Measurements from ENCODE around the gene CNR1.

Gene CNR1

DNA sequence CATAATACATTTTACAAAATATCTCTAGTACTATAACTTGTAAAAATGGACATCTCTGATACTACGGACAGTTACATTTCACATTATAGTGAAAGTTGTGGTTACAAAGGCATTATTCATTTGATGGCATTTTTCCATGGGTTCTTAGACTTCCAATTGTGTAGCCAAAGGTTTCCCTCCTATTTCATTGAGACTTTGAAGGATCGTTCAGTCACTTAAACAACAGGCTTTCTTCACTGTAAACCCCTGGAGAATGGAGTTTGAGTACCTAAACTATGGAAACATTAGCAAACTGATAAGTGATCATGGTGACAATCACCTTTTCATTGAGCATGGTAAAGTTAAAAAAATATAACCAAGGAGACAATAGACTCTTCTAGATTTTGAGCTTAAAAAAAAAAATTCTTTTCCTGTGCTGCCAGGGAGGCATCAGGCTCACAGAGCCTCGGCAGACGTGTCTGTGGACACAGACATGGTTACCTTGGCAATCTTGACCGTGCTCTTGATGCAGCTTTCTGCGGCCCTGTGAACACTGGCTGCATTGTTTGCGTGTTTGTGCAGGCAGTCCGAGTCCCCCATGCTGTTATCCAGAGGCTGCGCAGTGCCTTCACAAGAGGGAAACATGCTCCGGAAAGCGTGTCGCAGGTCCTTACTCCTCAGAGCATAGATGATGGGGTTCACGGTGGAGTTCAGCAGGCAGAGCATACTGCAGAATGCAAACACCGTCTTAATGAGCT, 22.6 kb downstream of the CNR1 start:
- DNase-seq, result no peak

DNA sequence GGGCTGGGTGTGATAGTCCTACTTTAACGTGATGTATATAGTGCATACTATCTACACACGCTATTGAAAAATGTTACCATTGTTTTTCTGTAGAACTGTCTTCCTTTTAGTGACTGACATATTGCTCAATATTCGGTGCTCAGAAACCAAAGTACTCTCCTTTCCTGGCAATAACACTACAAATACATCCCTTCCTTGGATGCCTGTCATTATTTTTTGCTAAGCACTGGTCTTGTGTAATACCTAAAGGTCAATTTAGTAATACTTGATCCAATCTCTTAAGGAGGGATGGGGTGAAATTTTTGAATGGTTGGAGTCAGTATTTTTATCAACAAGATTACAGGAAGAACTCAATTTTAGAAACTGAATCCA, 23.9 kb downstream of the CNR1 start:
- DNase-seq, result no peak

DNA sequence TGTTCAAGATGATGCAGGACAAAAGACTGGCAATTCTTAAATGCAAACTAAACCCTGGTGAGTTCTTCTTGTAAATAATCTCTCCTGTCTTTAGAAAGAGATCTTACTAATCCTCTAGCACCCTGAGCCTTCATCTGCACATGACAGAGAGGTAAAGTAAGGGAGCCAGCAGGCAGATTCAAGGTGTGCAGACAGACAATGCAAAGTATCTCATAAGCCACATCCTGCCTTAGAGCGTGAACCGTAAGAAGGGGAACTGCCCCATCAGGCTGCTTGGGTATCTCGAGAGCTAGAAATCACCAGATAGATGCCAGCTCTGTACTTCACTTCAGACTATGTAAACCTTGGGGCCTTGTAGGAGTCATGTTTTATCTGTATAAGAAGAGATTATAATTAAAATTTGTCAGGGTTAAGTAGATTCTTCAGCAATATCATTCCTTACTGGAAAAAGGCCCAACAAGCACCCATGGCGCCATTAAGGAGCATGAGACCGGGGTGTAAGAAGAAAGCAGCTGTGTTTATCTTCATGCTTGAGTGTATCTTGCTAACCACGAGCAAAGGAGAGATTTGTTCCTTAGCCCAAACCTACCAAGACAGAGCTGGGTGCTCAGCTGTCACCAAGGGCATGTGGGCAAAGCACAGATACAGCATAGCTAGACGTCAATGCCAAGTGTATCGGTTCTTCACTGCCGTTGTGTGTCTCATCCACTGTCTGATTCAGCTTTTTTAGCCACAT, 24.4 kb downstream of the CNR1 start:
- no peak for DNase-seq

DNA sequence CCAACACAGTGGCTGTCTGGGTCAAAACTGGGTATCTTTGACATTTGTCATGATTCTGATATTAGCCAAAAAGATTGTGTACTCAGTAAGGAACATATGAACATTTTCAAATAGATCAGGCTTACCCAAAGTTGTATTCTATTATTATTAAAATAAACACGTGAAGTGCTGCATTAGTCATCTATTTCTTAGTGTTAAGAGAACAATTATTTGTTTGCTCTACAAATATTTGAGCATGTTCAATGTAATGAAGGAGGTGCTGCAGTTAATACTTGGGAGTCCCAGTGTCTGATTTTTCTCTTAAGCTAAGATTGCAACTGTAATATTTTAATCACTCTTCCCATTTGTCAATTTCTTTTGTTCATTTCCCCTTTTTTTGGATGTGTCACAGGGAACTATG, 28.2 kb downstream of the CNR1 start:
- DNase-seq, result no peak

DNA sequence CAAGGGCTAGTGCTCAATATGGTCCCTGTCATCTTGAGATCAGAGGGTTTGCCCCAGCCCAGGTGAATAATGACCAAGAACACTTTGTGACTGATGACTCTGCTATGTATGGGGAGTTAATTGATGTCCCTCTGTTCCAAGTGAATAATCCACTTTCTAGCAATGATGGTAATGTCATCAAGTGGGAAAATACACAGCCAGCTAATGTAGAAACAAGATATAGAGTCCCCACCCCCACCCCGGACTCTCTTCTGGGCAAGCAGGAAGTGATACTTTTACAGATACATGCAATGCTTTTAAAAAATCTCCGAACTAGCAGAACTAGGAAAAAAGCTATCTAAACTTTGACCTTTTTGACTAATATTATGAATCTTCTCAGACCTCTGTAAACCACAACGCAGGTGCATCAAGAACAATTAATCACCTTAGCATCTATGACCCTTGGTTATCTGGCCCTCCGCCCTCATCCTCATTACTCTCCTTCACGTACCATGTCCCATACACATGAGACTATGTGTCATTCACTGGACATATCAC, 30.5 kb downstream of the CNR1 start:
- DNase-seq, result no peak

DNA sequence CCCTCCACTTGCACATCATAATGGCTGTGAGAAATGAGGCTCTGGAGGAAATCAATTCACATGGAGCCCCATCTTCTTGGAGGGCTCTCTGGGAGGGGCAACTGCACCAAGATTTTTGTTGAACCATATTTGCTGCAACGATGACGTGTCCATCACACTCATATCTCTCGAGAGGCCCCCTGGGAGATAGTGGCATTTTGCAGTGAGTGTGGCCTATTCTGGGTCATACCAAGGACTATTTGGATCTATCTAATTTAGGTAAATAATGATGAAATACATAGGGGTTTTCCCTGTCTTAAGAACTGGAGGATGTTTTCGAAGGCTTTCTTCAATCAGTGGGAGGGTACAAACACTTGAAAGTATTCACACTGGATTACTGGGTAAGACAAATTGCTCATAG, 31.6 kb downstream of the CNR1 start:
- no peak for DNase-seq

DNA sequence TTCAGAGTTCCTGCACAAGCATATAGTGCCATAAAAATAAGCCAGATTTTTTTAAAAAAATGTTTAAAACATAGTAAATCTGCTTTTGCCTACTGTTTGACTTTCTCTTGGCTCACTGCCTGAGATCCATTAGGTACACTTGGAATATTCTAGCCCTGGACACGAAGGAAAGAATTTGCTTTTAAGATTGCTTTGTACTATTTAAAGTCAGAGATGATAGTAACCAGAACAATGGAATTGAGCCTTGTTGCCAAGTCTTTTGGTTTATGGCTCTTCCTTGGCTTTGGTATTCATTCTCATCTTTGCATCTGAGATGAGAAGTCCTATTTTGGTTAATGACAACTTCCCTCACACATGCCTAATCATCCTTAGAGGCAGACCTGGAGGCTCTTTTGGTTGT, 32.4 kb downstream of the CNR1 start:
- DNase-seq, result no peak

DNA sequence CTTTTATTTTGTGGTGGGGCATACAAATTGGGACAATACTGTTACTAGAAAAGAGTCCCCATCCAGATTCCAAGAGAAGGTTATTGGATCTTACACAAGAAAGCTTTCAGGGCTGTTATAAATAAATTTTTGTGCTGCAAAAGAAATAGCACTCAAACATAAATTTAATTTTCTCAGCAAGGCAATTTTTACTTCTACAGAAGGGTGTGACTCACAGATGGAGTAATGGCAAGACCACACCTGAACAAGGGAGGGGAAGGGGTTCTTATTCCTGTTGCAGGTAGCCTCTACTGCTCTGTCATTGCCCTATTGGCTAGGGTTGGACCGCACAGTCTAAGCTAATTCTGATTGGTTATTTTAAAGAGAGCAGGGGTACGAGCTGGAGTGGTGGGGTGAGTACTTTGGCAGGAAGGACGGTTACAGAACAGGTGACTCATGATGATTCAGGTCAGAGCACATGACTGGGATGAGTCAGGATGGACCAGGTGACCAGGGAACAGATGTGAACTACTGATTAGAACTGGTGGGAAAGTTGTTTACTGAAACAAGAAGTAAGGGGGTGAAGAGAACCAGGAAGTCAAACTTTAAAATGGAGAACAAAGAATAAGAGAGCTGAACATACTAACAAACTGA, 41.1 kb downstream of the CNR1 start:
- DNase-seq, result no peak

DNA sequence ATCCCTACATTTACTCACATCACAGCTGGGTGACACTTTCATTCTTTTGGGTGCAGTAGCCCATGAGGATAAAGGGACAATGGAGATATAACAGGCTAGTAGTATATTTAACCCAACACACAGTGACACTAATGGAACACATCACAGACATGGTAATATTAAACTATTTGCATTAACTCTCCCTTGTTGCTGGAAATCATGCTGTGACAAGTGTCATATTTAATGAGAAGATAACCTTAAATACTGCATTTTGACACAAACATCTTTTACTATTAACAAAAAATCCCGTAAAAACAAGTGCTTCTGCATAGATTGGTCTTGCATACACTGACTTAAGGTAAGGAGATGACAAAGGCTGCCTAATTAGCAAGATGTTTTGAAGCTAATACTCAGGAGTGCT, 45.5 kb downstream of the CNR1 start:
- DNase-seq, result peak; percentile 91

DNA sequence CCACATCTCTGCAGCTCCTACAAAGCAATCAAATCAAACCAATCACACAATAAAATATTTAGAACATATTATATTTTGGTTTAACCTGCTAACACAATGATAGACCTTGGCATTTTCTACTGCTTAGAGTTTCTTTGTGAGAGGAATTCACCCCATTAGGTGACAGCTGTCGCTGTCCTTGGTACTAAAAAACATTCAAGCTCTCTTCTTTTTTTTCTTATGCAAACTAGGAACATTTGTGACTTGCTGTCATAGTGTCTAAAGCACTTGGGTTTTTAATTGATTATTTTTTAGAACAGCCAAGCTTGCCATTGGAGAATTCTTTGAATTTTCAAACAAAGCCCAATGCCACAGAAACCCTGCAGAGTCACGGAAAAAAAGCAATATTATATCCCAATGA, 46.4 kb downstream of the CNR1 start:
- DNase-seq, result no peak

DNA sequence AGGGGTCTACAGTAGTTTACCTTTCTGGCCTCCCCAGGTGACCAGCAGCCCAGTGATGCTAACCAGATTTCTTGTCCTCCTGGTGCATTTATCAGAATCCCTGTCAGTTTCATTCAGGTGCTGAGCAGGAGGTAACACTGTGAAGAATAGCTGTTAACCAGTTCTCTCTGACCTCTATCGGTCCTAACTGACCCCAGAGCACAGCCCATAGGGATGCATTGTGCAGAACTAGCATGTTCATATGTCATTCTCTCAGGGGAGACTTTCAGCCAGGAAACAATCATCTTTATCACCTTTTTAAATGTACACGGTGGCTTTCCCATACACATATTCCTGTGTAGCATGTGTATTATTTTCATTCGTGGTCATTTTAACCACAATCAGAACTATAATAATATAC, 49.9 kb downstream of the CNR1 start:
- no peak for DNase-seq

DNA sequence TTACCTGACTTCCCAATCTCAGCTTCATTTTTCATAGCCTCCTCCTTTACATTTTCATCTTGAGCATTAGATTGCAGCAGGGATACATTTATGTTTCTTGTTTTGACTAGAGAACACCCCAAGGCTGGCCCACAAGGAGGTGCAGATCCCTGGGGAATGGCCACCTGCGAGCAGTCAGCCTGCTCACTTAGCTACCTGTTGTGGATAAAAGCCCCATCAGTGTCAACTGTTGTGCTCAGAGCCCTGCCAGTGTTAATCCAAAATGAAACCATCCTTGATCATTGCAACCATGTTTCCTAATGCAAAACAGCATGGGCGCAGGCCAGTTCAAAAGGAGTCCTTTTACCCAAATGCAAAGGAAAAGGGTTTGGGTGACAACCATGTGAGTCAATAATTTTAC, 50.8 kb downstream of the CNR1 start:
- DNase-seq, result no peak

DNA sequence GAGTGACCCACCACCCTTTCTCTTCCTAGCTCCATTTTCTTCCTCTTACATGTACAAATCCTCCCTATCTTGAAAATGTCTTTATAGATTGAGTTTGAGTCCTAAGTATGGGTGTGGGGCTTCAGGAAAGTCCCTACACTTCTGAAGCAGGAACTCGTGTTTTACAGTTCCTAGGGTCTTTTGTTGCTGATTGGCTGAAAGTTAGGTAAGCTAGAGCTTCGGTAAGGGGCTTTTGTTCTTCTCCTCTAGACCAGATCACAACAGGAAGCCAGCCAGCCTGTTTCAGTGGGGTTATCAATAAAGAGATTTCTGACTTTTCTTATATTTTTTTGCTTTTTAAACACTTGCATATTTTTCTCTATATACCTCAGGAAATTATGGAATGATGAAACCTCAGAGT, 51.3 kb downstream of the CNR1 start:
- no peak for DNase-seq

DNA sequence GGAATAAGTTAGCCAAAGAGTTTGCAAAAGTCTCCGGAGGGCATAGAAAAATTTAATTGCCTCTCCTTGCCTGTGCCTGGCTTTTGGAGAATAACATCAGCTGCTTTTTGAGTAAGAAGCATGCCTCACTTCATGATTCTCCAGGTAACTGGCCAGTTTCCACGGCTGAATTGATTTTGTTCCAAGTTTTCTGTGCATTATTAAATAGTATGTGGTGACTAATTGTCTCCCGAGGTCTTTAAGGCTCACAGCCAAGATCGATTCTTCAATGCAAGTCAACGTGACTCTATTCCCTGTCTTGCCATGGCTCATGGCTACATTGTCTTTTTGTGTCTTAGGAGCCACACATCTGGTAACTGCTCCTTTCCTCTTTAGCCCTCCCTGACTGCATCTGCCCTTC, 54.2 kb downstream of the CNR1 start:
- no peak for DNase-seq

DNA sequence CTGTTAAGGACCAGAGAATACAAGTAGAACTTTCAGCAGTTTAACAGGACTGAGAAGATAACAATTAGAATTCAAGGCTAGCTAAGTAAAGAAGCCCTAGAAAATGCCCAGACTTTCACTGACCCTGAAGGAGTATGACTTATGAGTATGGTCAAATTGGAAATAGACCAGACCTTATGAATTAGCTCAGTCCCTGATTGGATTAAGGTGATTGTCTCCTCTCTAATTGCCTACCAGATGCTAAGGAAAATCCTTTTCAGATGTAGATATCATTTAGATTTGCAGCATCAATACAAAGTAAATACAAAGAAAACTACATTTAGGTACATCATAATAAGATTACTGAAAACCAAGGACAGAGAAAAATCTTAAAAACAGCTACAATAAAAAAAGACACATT, 58.9 kb downstream of the CNR1 start:
- no peak for DNase-seq

DNA sequence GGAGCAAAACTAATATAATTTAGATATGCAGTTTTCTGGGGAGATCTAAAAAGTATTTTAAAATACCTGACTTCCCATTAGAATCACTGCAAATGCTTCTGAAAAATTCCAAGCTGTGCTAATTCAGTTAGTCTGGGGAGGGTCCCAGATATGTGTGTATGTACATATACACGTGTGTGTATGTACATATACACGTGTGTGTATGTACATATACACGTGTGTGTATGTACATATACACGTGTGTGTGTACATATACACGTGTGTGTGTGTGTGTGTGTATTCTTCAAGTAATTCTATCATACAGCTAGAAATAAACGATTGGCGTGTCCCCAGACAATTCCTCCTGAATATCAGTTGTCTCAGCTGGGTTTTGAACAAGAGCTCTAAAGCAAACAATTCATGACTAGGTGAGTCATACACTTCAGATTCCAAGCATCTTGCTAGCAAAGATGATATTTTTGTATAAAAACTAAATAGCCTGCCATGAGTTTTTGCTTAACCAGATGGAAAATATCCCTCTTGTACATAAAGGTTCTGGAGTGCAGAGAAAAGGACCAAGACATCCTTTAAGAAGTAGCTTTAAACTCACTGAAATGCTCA, 60.3 kb downstream of the CNR1 start:
- no peak for DNase-seq
